CD4-positive, alpha-beta T cell treated with Interleukin-10 for 1 hour (primary cell): ENCODE measurements around the gene SLC9C1.

ENCODE experiments used
- DNase-seq: peaks from one replicate; pipeline ENCODE4 v3.0.0-alpha.2; 2020

The SLC9C1 gene

GRCh38 chr3:112101916-112102315 is 192.1 kb downstream of the SLC9C1 start:
- no peak for DNase-seq

GRCh38 chr3:112097378-112097777 is 196.6 kb downstream of the SLC9C1 start:
- no peak for DNase-seq

DNA sequence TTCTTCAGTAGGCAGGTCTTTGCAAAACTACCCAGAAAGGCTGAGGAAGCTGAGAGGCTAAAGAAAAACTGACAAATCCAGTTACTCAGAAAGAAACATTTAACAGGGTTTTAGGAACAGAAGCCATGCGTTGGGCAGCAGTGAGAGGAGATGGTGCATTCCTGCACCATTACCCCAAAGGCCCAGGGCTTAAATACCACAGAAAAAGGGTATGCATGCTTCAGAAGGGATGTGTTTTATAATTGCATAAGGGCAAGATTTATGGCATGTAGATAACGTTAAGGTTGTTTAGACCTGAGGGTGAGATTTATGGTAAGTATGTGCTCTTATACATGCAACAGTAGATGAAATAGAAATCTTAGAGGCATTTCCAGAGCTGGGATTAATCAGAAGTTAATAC is 197.8 kb downstream of the SLC9C1 start:
- DNase-seq: no peak

GRCh38 chr3:112095731-112096130 is 198.3 kb downstream of the SLC9C1 start:
- no peak for DNase-seq

DNA sequence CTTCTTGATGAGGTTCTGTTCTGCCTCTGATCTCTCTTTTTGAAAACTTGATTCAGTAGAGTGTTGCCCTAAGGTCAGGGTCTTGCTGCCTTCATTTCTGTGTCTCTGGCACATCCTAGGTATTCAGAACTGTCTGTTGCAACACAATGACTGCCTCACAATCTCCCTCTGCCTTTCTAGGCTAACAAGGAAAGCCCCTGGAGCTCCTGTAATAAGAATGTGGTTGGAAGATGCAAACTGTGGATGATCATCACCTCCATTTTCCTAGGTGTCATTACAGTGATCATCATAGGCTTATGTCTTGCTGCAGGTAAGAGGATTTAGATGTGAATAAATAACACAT is 200.9 kb downstream of the SLC9C1 start:
- no peak for DNase-seq

- DNase-seq: no peak
These were observed 201.4 kb downstream of the SLC9C1 start for GRCh38 chr3:112092496-112093179.

- no peak for DNase-seq
These were observed 203.0 kb downstream of the SLC9C1 start for GRCh38 chr3:112090887-112091586.
